SU-DHL-6 (cell line): ENCODE measurements around the gene TCF20.

Experiments
- H2AFZ ChIP-seq: fragments of 200-600 bp; sonication (generic); 2 replicates; pipeline ENCODE4 v1.6.1; 2014; ENCODE audit warnings: low read depth, mild to moderate bottlenecking, moderate library complexity, mixed read lengths, antibody characterized with exemption, low read length; ENCODE audit not compliant: severe bottlenecking
- H3F3A ChIP-seq: fragments of 200-600 bp; shearing (Covaris generic); 2 replicates; pipeline ENCODE4 v1.6.0; 2016; ENCODE audit warnings: antibody characterized with exemption, mild to moderate bottlenecking; ENCODE audit not compliant: insufficient read depth
- H3K27ac ChIP-seq: fragments of 200-600 bp; sonication (generic); 2 replicates; pipeline ENCODE4 v1.5.1; 2016; ENCODE audit warnings: low read depth, mild to moderate bottlenecking, low read length, moderate library complexity, mixed read lengths
- H3K27me3 ChIP-seq: fragments of 200-600 bp; sonication (generic), shearing (Covaris generic); 2 replicates; pipeline ENCODE4 v1.6.0; 2014; ENCODE audit warnings: mild to moderate bottlenecking, low read length
- H3K36me3 ChIP-seq: fragments of 200-600 bp; sonication (generic); 2 replicates; pipeline ENCODE4 v1.6.1; 2014; ENCODE audit warnings: mild to moderate bottlenecking, low read length, mixed read lengths
- H3K4me2 ChIP-seq: fragments of 300-600, 200-600 bp; shearing (Covaris generic), sonication (generic); 2 replicates; pipeline ENCODE4 v1.6.0; 2014; ENCODE audit warnings: low read length, low read depth, mild to moderate bottlenecking; ENCODE audit not compliant: poor library complexity, severe bottlenecking
- H3K4me3 ChIP-seq: fragments of 200-600 bp; sonication (generic); 2 replicates; pipeline ENCODE4 v1.5.1; 2014; ENCODE audit warnings: antibody characterized with exemption, low read length, mild to moderate bottlenecking, mixed read lengths; ENCODE audit not compliant: insufficient read depth, poor library complexity, severe bottlenecking
- H3K79me2 ChIP-seq: fragments of 200-600 bp; sonication (generic); 2 replicates; pipeline ENCODE4 v1.6.1; 2014; ENCODE audit warnings: mild to moderate bottlenecking, low read length, moderate library complexity; ENCODE audit not compliant: insufficient read depth
- H3K9ac ChIP-seq: fragments of 200-600 bp; sonication (generic); 2 replicates; pipeline ENCODE4 v1.7.0; 2014; ENCODE audit warnings: mild to moderate bottlenecking, low read length
- H3K9me2 ChIP-seq: fragments of 200-600 bp; sonication (generic); replicated peaks from 2 replicates; pipeline ENCODE4 v1.6.1; 2014; ENCODE audit warnings: low read length; ENCODE audit not compliant: insufficient read depth
- H3K9me3 ChIP-seq: fragments of 200-600 bp; sonication (generic); 2 replicates; pipeline ENCODE4 v1.6.1; 2014; ENCODE audit warnings: low read length, mixed read lengths; ENCODE audit not compliant: insufficient read depth
- H4K20me1 ChIP-seq: fragments of 200-600 bp; sonication (generic); 2 replicates; pipeline ENCODE4 v1.6.1; 2014; ENCODE audit warnings: low read depth, mild to moderate bottlenecking, antibody characterized with exemption, low read length, moderate library complexity, mixed read lengths
- CTCF ChIP-seq: fragments of 200-600 bp; sonication (generic); IDR thresholded peaks from one replicate; pipeline ENCODE4 v1.5.1; 2017; ENCODE audit warnings: antibody characterized with exemption, mild to moderate bottlenecking, low read length, moderate library complexity; ENCODE audit not compliant: insufficient read depth, poor library complexity, severe bottlenecking
- EZH2phosphoT487 ChIP-seq: fragments of 200-600 bp; sonication (generic), shearing (Covaris generic); conservative IDR thresholded peaks from 2 replicates; pipeline ENCODE4 v1.6.1; 2018; ENCODE audit warnings: mild to moderate bottlenecking, antibody characterized with exemption, low read length, moderate library complexity, mixed read lengths

The TCF20 gene

GRCh38 chr22:42280836-42281235, 10.4 kb upstream of the TCF20 start:
- H3K9me2 ChIP-seq: no peaks in the 10 kb centered on the region
- H4K20me1 ChIP-seq: no peaks in the 10 kb centered on the region
- TF ChIP-seq EZH2phosphoT487 (no peak), CTCF (no peak)
- H3K27me3 ChIP-seq: no peaks in the 10 kb centered on the region
- no peaks in the 10 kb centered on the region for H3K9me3 ChIP-seq
- no peaks in the 10 kb centered on the region for H3K79me2 ChIP-seq
- no peak overlapping the region for H3K9ac ChIP-seq
- H3K27ac ChIP-seq: no peak overlapping the region
- no peaks in the 10 kb centered on the region for H3F3A ChIP-seq
- H3K4me2 ChIP-seq: no peak overlapping the region
- H2AFZ ChIP-seq: no peak overlapping the region
- H3K4me3 ChIP-seq: no peak overlapping the region
- H3K36me3 ChIP-seq: no peaks in the 10 kb centered on the region

- Histone ChIP-seq H3K9ac (no peak overlapping the region), H3K27ac (no peak overlapping the region), H3K36me3 (no peaks in the 10 kb centered on the region), H3F3A (no peaks in the 10 kb centered on the region), H4K20me1 (no peaks in the 10 kb centered on the region), H3K9me2 (no peaks in the 10 kb centered on the region), H3K27me3 (no peaks in the 10 kb centered on the region), H3K4me2 (no peak overlapping the region), H3K4me3 (no peak overlapping the region), H2AFZ (no peak overlapping the region), H3K79me2 (no peaks in the 10 kb centered on the region), H3K9me3 (no peaks in the 10 kb centered on the region)
- TF ChIP-seq EZH2phosphoT487 (no peak), CTCF (no peak)
Measured at GRCh38 chr22:42280140-42280539, 9.7 kb upstream of the TCF20 start.

- Histone ChIP-seq H3K27me3 (no peaks in the 10 kb centered on the region), H3K9me3 (no peaks in the 10 kb centered on the region), H3K27ac (no peak overlapping the region), H3K79me2 (no peaks in the 10 kb centered on the region), H3F3A (no peaks in the 10 kb centered on the region), H3K9me2 (no peaks in the 10 kb centered on the region), H2AFZ (no peak overlapping the region), H4K20me1 (no peaks in the 10 kb centered on the region), H3K9ac (no peak overlapping the region), H3K4me3 (no peak overlapping the region), H3K36me3 (no peaks in the 10 kb centered on the region), H3K4me2 (no peak overlapping the region)
- TF ChIP-seq EZH2phosphoT487 (no peak), CTCF (no peak)
Measured at GRCh38 chr22:42279425-42280020, 9.1 kb upstream of the TCF20 start.
